Measurements from ENCODE around the gene GLDN.

DNA sequence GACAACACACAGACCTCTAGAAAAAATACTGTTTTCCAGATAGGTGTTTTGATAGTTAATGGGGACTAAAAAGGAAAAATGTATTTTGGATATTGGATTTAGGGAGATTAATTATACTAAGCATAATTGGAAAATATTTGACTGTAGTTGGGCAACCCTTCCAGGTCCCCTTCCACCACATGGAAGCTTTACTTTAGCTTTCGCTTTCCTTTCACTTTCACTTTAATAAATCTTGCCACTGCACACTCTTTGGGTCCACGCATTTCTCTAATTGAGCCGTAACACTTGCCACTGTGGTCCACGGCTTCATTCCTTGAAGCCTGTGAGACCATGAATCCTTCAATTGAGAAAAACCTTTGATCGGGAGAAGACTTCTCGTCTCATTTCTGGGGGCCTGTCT lies 15.5 kb downstream of the GLDN start:
- TF ChIP-seq YY1 (IDR thresholded peaks at IDR 0.05; ENCODE audit: low read depth), result no peak
- TF ChIP-seq NFIC (IDR thresholded peaks at IDR 0.05), result no peak
- no peak for TF ChIP-seq CEBPB (IDR thresholded peaks at IDR 0.05)
- TF ChIP-seq TAF1 (IDR thresholded peaks at IDR 0.05; ENCODE audit: low read depth), result no peak
- no peak for TF ChIP-seq EP300 (IDR thresholded peaks at IDR 0.05; ENCODE audit: borderline replicate concordance)

Measured in Ishikawa (cell line).